DMS114 treated with DMSO at 0.1 percent for 48 hours (cell line): Measurements from ENCODE around the gene DHX15.

Experiments used
- DNase-seq: peaks from one replicate; lab custom pipeline; 2025; ENCODE audit not compliant: unreplicated experiment; lab: John Stamatoyannopoulos, UW

DHX15 gene

GRCh38 chr4:24495388-24495787 is 89.0 kb downstream of the DHX15 start:
- DNase-seq, result no peak

DNA sequence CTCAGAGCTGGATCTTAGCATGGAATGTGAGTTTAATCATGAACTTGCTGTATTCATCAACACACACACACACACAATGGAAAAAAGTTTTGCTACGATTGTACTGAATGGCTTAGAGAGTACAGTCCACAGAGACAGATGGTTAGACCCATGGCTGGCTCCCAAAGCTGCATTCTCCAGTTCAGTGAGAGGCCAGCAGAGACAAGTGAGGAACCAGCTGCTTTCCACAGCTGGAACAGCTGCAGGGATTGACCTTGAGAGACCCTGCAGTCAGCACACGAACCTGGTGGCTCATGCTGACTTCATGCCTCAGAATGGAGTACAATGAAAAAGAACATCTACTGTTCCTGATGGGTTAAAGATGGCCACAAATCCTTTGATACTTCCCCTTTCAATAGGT is 94.5 kb downstream of the DHX15 start:
- no peak for DNase-seq

DNA sequence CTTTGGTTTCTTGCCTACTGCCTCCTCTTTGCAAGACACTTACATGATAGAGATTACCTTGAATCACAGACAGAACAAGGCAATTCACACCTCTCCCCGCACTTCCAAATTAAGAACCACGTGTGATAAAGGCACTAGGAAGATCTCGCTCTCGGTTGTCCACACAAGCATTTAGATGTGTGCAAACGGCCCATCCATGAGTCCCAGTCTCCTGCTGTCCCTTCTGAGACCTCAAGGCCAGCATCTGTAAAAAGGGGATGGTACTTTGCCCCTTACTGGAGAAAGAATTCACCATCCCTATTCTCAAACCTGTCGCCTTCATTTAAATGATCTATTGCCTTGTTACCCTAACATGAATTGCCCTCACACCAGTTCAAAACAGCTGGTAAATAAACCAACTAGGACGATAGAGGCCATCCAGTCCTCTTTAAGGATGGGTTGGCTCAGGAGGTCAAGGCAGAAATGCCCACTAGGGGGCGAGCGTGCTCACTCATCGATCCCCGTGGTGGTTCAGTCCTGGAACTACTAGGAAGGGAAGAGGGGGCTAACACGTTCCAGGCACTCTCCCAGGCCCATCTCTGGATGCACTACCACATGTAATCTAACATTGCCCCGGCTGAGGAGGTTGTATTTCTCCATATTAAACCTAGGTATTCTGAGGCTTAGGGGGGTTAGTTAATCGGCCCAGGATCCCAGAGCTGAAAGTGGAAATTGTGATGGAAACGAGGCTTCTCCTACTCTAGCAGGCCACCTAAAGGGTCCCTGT is 95.8 kb downstream of the DHX15 start:
- DNase-seq, result no peak

DNA sequence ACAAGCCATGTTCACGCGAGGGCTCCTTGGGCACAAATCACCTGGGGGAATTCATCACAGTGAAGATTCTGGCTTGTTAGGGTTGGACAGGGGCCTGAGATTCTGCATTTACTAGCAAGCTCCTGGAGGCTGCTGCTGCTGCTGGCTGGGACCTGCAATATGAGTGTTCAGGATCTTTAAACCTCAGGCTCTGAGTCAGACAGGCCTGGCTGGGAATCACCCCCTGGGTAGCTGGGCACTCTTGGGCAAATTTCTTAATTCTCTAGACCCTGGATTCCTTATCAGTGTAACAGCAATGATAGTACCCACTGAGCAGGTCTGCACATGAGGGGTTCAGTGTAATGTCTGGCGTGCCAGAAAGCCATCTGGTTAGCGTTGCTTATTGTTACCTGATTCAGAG is 101.5 kb downstream of the DHX15 start:
- DNase-seq, result no peak

GRCh38 chr4:24477919-24478318 is 106.4 kb downstream of the DHX15 start:
- no peak for DNase-seq
